ENCODE measurements around the gene B4GALNT4. TPM values are rescaled to one million over a fixed set of nuclear protein-coding genes. Genes with fewer than 3 reads are reported as not detected.
"Not testable (repeated sequence)": the region's sequence is repeated elsewhere in the genome, so short reads cannot be mapped to it uniquely, and the experiment has no call there.

Gene B4GALNT4
- total RNA-seq, 1 donor from 2014 or later, result 39.1 TPM

GRCh38 chr11:422249-422656 is 53.0 kb downstream of the B4GALNT4 start:
- Mint-ChIP-seq H3K9me3 (ENCODE audit: low read depth) (peaks cover 8% of the 10 kb centered on the region), H3K36me3 (ENCODE audit: low read depth) (peaks cover 2% of the 10 kb centered on the region), H3K4me1 (ENCODE audit: low read depth) (no peaks in the 10 kb centered on the region), H3K27ac (ENCODE audit: unreplicated experiment) (no peak overlapping the region), H3K4me3 (ENCODE audit: unreplicated experiment) (no peak overlapping the region), H3K27me3 (ENCODE audit: low read depth) (peaks cover 11% of the 10 kb centered on the region)
- DNase-seq (ENCODE audit: low spot score), result peak; percentile 36
- TF ChIP-seq, protein P1, sequence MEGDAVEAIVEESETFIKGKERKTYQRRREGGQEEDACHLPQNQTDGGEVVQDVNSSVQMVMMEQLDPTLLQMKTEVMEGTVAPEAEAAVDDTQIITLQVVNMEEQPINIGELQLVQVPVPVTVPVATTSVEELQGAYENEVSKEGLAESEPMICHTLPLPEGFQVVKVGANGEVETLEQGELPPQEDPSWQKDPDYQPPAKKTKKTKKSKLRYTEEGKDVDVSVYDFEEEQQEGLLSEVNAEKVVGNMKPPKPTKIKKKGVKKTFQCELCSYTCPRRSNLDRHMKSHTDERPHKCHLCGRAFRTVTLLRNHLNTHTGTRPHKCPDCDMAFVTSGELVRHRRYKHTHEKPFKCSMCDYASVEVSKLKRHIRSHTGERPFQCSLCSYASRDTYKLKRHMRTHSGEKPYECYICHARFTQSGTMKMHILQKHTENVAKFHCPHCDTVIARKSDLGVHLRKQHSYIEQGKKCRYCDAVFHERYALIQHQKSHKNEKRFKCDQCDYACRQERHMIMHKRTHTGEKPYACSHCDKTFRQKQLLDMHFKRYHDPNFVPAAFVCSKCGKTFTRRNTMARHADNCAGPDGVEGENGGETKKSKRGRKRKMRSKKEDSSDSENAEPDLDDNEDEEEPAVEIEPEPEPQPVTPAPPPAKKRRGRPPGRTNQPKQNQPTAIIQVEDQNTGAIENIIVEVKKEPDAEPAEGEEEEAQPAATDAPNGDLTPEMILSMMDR (IDR thresholded peaks at IDR 0.05), result no peak

GRCh38 chr11:424232-424631 is 54.9 kb downstream of the B4GALNT4 start:
- Mint-ChIP-seq H3K4me3 (ENCODE audit: unreplicated experiment) (no peak overlapping the region), H3K4me1 (ENCODE audit: low read depth) (no peaks in the 10 kb centered on the region), H3K36me3 (ENCODE audit: low read depth) (peaks cover 2% of the 10 kb centered on the region), H3K27ac (ENCODE audit: unreplicated experiment) (no peak overlapping the region), H3K9me3 (ENCODE audit: low read depth) (peaks cover 8% of the 10 kb centered on the region), H3K27me3 (ENCODE audit: low read depth) (peaks cover 21% of the 10 kb centered on the region)
- DNase-seq (ENCODE audit: low spot score), result peak; percentile 2
- TF ChIP-seq, protein P1 (IDR thresholded peaks at IDR 0.05), result no peak

- peak; percentile 18 for DNase-seq (ENCODE audit: low spot score)
- not testable (repeated sequence) for H3K9me3 Mint-ChIP-seq (ENCODE audit: low read depth); H3K4me3 Mint-ChIP-seq (ENCODE audit: unreplicated experiment); H3K27ac Mint-ChIP-seq (ENCODE audit: unreplicated experiment); H3K36me3 Mint-ChIP-seq (ENCODE audit: low read depth); H3K4me1 Mint-ChIP-seq (ENCODE audit: low read depth)
- peaks cover 22% of the 10 kb centered on the region for H3K27me3 Mint-ChIP-seq (ENCODE audit: low read depth)
These were observed 55.5 kb downstream of the B4GALNT4 start for GRCh38 chr11:424766-425165.

DNA sequence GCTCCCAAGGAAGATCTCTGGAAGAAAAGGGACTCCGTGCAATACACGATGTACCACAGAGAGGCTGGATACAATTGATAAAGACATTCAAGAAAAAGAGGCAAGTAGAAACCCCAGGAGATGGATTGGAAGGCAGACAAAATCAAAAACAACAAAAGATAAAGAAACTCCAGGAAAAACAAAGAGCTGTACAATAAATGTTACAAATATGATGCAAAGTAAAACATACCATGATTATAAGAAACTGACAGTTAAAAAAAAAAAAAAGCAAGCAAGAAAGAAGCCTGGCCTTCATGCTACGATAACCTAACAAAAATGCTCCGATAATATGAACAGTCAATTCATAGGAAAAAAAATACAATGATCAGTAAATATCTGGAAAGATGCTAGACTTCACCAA is 56.0 kb downstream of the B4GALNT4 start:
- H3K27ac Mint-ChIP-seq (ENCODE audit: unreplicated experiment), result no peak overlapping the region
- no peak for DNase-seq (ENCODE audit: low spot score)
- peaks cover 22% of the 10 kb centered on the region for H3K27me3 Mint-ChIP-seq (ENCODE audit: low read depth)
- no peak overlapping the region for H3K4me3 Mint-ChIP-seq (ENCODE audit: unreplicated experiment)
- TF ChIP-seq, protein P1 (IDR thresholded peaks at IDR 0.05), result no peak
- H3K9me3 Mint-ChIP-seq (ENCODE audit: low read depth), result peaks cover 8% of the 10 kb centered on the region
- peaks cover 2% of the 10 kb centered on the region for H3K36me3 Mint-ChIP-seq (ENCODE audit: low read depth)
- no peaks in the 10 kb centered on the region for H3K4me1 Mint-ChIP-seq (ENCODE audit: low read depth)

- Mint-ChIP-seq H3K27me3 (ENCODE audit: low read depth) (peaks cover 22% of the 10 kb centered on the region), H3K27ac (ENCODE audit: unreplicated experiment) (no peak overlapping the region)
- no peak for DNase-seq (ENCODE audit: low spot score)
These were observed 57.6 kb downstream of the B4GALNT4 start for GRCh38 chr11:426851-427250.

DNA sequence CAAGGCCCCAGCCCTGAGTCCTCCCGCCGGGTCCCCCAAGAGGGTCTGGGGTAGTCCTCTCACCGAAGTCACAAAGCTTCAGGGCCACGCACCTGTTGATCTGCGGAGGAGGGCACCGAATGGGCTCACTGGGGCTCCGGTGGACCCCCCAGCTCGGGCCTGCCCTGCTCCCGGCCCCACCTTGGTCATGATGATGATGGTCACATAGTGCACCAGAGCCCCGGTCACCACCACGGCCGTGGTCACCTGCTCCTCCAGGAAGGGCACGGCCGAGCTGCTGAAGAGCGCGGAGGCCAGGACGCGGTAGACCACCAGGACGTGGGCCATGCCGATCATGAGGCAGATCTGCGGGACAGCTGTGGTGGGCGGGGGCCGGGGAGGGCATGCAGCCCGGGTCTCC is 59.0 kb downstream of the B4GALNT4 start:
- TF ChIP-seq, protein P1 (IDR thresholded peaks at IDR 0.05), result no peak
- H3K27ac Mint-ChIP-seq (ENCODE audit: unreplicated experiment), result no peak overlapping the region
- H3K4me1 Mint-ChIP-seq (ENCODE audit: low read depth), result no peaks in the 10 kb centered on the region
- DNase-seq (ENCODE audit: low spot score), result no peak
- H3K9me3 Mint-ChIP-seq (ENCODE audit: low read depth), result peaks cover 8% of the 10 kb centered on the region
- peaks cover 22% of the 10 kb centered on the region for H3K27me3 Mint-ChIP-seq (ENCODE audit: low read depth)
- H3K36me3 Mint-ChIP-seq (ENCODE audit: low read depth), result peaks cover 2% of the 10 kb centered on the region
- no peak overlapping the region for H3K4me3 Mint-ChIP-seq (ENCODE audit: unreplicated experiment)

More at GRCh38 chr11:426851-427250, 57.6 kb downstream of the B4GALNT4 start:
- H3K4me3 Mint-ChIP-seq (ENCODE audit: unreplicated experiment), result no peak overlapping the region
- TF ChIP-seq, protein P1 (IDR thresholded peaks at IDR 0.05), result no peak
- H3K36me3 Mint-ChIP-seq (ENCODE audit: low read depth), result peaks cover 2% of the 10 kb centered on the region
- H3K9me3 Mint-ChIP-seq (ENCODE audit: low read depth), result peaks cover 8% of the 10 kb centered on the region
- H3K4me1 Mint-ChIP-seq (ENCODE audit: low read depth), result no peaks in the 10 kb centered on the region
